ENCODE results near the gene RFFL.

Gene RFFL

DNA sequence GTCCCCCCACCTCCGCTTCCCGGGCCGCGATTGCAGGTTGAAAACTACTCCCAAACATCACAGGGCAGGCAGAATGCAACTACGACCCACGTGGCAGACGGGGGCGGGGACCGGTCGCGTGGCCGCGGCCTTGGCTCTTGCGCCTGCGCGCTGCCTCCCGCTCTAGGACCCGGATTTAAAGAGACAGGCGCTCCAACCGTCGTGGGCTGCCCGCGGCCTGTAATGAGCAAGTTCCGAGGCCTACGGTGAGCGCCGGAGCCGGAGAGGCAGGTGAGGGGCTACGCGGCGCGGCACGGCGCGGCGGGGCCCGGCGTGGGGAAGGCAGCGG is 83.2 kb downstream of the RFFL start, which contains the start of gene LIG3:
LIG3 (plus strand) TSS at position 160 of the 328 bp plus-strand sequence. CDS start 2,494 bp downstream, outside the sequence.
- TF ChIP-seq, protein P1, sequence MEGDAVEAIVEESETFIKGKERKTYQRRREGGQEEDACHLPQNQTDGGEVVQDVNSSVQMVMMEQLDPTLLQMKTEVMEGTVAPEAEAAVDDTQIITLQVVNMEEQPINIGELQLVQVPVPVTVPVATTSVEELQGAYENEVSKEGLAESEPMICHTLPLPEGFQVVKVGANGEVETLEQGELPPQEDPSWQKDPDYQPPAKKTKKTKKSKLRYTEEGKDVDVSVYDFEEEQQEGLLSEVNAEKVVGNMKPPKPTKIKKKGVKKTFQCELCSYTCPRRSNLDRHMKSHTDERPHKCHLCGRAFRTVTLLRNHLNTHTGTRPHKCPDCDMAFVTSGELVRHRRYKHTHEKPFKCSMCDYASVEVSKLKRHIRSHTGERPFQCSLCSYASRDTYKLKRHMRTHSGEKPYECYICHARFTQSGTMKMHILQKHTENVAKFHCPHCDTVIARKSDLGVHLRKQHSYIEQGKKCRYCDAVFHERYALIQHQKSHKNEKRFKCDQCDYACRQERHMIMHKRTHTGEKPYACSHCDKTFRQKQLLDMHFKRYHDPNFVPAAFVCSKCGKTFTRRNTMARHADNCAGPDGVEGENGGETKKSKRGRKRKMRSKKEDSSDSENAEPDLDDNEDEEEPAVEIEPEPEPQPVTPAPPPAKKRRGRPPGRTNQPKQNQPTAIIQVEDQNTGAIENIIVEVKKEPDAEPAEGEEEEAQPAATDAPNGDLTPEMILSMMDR (IDR thresholded peaks at IDR 0.05; ENCODE audit: low read length, missing control alignments): no peak
- H3K4me3 ChIP-seq (replicated peaks; ENCODE audit: low read depth, low read length): peak within 1 kb of the TSS; percentile 79
- DNase-seq (ENCODE audit: low read depth): peak; percentile 94

DNA sequence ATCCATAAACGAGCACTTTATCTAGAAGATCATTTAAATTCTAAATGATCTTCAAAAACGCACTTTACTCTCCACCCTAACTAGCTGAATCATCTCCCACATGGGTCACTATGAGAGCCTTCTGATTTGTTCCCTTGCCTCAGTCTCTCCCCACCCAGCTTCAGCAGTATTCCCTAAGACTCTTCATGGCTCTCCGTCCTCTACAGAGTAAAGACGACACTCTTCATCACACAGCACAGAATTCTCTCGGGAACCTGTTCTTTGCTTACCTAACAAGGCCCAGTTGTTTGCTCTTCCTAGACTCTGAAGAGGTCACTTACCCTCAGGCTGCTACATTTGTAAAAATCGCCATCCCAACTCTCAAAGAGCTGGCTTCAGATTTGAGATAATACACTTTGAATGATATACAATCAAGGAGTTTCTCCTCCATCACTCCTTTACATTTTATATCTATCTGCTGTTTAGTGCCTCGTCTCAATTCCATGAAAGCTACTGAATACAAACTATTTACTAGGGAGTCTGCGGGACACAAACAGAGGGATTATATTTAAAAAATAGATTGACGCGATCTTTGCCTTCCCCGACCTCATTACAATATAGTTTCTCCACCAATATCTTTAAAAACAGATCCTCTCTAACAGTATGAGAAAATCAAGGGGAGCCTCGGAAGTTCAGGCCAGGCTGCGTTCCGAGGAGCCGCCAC is 83.7 kb downstream of the RFFL start:
- no peak for DNase-seq (ENCODE audit: low read depth)
- TF ChIP-seq, protein P1 (IDR thresholded peaks at IDR 0.05; ENCODE audit: low read length, missing control alignments): no peak
- peak overlapping the region; percentile 79 for H3K4me3 ChIP-seq (replicated peaks; ENCODE audit: low read depth, low read length)

GRCh38 chr17:34979153-34979552 is 84.4 kb downstream of the RFFL start:
- no peak for DNase-seq (ENCODE audit: low read depth)
- H3K4me3 ChIP-seq (replicated peaks; ENCODE audit: low read depth, low read length): no peak overlapping the region
- TF ChIP-seq, protein P1 (IDR thresholded peaks at IDR 0.05; ENCODE audit: low read length, missing control alignments): no peak

GRCh38 chr17:34974794-34975785 is 88.4 kb downstream of the RFFL start:
- no peak overlapping the region for H3K4me3 ChIP-seq (replicated peaks; ENCODE audit: low read depth, low read length)
- no peak for DNase-seq (ENCODE audit: low read depth)
- TF ChIP-seq, protein P1 (IDR thresholded peaks at IDR 0.05; ENCODE audit: low read length, missing control alignments): no peak

DNA sequence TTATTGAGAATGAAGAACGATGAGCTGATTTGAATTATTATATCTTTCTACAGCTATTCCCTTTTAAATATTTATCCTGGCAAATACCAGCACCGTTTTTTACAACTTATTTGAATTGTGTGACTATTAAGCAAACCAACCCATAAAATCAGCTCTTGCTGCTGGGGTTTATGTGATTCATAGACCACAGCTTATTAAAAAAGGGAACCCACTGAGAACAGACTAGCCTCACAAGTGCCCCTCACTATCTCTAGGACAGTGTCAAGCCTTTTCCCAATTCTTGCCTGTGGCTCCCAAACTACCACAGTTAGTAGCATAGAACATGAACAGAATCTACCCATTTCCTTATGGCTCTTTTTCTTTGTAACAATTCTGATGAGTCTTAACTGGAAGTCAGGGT is 89.3 kb downstream of the RFFL start:
- TF ChIP-seq, protein P1 (IDR thresholded peaks at IDR 0.05; ENCODE audit: low read length, missing control alignments): no peak
- no peak overlapping the region for H3K4me3 ChIP-seq (replicated peaks; ENCODE audit: low read depth, low read length)

GRCh38 chr17:34961093-34961911 is 102.2 kb downstream of the RFFL start, which contains the start of the genes CCT6B and ZNF830:
Gene CCT6B, minus strand, starts transcription at chr17:34961460. Its CDS starts 67 bp downstream, at chr17:34961393.
Gene ZNF830, plus strand, starts transcription at chr17:34961540. Its CDS starts 27 bp downstream, at chr17:34961567.
- H3K4me3 ChIP-seq (replicated peaks; ENCODE audit: low read depth, low read length): peak within 1 kb of the TSS; percentile 95
- DNase-seq (ENCODE audit: low read depth): peak; percentile 96
- TF ChIP-seq, protein P1 (IDR thresholded peaks at IDR 0.05; ENCODE audit: low read length, missing control alignments): no peak

More for the DNA sequence above, 89.3 kb downstream of the RFFL start:
- no peak for DNase-seq (ENCODE audit: low read depth)

Data from fibroblast of pulmonary artery (primary cell).